ENCODE results near the gene TRIM14.
A peak's percentile ranks its signal among the peaks of the same experiment; 100 is the strongest.

TRIM14 gene, protein sequence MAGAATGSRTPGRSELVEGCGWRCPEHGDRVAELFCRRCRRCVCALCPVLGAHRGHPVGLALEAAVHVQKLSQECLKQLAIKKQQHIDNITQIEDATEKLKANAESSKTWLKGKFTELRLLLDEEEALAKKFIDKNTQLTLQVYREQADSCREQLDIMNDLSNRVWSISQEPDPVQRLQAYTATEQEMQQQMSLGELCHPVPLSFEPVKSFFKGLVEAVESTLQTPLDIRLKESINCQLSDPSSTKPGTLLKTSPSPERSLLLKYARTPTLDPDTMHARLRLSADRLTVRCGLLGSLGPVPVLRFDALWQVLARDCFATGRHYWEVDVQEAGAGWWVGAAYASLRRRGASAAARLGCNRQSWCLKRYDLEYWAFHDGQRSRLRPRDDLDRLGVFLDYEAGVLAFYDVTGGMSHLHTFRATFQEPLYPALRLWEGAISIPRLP

DNA sequence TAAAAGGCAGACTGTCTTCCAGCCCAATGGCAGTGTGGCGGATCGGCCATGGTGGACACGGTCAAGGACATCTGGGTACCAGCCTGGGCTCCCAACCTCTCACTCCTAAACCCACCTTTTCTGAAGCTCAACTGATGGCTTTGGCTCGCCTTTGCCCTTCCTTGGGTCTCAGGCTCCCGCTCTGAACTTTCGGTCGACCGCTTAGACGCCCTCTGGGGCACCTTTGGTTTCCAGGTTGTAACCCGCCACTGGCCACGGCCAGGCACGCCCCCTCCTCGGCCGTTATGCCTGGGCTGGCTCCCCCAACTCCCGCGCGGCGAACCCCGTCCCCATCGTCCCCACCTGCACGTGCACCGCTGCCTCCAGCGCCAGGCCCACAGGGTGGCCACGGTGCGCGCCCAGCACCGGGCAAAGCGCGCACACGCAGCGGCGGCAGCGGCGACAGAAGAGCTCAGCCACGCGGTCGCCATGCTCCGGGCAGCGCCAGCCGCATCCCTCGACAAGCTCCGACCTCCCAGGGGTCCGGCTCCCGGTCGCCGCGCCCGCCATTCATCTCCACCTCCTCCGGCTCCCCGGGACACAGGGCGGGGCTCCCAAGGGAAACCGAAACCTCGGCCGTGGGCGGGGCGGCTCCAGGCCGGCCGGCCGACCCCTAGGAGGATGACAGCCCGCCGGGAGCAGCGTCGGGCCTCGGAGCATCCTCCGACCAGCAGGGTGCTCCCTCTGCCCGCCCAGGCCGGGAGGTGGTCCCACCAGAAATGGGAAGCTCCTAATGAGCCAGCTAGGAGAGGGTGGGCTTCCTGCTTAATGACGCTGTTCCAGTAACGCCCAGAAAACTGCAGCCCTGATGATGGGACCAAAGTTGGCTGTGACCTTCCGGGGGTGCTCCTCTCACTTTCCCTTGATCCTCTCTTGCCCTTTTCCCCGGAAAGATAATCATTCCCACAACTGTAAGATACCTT lies at the start of gene TRIM14:
Gene TRIM14 (minus strand): TSS at position 583 of the 962 bp plus-strand sequence. CDS start 34 bp downstream, at position 549.
- H3K4me3 ChIP-seq (ENCODE audit: low read length): peak within 1 kb of the TSS; percentile 63; the same call in 1 of the 2 replicates
- no peak for TF ChIP-seq ZNF274 (IDR thresholded peaks at IDR 0.05; ENCODE audit: low read depth, low read length)

DNA sequence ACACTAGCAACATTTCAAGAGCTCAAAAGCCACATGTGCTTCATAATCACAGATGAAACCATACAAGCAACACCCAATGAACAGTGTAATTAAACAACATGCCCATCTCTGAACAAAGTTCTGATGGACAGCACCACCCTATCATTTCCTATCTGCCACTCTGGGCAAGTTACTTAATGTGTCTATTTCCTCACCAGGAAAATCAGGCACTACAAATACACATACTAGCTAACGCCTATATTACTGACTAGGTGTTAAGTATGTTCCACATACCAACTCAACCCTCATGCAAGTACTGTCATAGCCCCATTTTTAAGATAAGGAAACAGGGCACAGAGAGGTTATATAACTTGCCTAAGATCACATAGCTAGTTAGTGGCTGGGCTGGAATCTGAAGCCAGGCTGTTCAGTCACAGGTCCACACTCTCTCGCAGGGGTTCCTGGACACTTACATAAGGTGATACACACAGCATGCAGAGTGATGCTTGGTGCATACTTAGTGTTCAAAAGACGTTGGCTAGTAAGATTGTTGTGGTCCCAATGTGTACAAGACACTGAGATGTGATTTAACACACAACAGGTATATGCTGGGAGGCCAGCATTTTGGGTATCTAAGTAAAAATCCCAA lies 49.2 kb upstream of the TRIM14 start:
- no peak for TF ChIP-seq ZNF274 (IDR thresholded peaks at IDR 0.05; ENCODE audit: low read depth, low read length)
- H3K4me3 ChIP-seq (ENCODE audit: low read length): no peak overlapping the region

DNA sequence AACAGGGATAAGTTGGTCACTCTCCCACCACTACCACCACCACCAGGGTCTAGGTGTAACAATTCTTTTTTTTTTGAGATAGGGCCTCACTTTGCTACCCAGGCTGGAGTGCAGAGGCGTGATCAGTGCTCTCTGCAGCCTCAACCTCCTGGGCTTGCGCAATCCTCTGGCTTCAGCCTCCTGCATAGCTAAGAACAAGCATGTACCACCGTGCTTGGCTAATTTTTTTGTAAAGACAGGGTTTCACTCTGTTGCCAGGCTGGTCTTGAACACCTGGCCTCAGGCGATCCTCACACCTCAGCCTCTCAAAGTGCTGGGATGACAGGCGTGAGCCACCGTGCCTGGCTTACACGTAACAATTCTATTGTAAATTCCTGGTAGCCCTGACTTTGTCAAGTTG lies 45.9 kb upstream of the TRIM14 start:
- TF ChIP-seq ZNF274 (IDR thresholded peaks at IDR 0.05; ENCODE audit: low read depth, low read length): no peak
- no peak overlapping the region for H3K4me3 ChIP-seq (ENCODE audit: low read length)

DNA sequence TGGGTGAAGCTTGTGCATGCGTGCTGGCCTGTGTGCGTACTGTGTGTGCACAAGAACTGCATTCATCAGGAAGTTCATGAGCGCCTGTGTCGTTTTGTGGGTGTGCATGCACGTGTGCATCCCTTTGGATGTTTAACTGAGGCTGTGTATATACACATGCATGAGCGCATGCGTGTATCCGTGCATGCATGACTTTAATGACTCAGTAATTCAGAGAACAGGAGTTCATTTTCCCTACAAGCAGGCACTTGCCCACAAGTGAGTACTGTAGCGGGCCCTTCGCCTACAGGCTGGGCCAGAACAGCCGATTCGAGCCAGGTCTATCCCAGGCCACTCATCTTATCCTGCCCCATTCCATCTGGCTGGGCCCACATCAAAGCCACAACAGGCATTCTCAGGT lies 43.6 kb upstream of the TRIM14 start:
- TF ChIP-seq ZNF274 (IDR thresholded peaks at IDR 0.05; ENCODE audit: low read depth, low read length): no peak

GRCh38 chr9:98161851-98162250 lies 42.8 kb upstream of the TRIM14 start:
- no peak for TF ChIP-seq ZNF274 (IDR thresholded peaks at IDR 0.05; ENCODE audit: low read depth, low read length)
- no peak overlapping the region for H3K4me3 ChIP-seq (ENCODE audit: low read length)

More for the DNA sequence above, 43.6 kb upstream of the TRIM14 start:
- H3K4me3 ChIP-seq (ENCODE audit: low read length): no peak overlapping the region

- TF ChIP-seq ZNF274 (IDR thresholded peaks at IDR 0.05; ENCODE audit: low read depth, low read length): no peak
Measured at GRCh38 chr9:98159790-98160189, 40.8 kb upstream of the TRIM14 start.

DNA sequence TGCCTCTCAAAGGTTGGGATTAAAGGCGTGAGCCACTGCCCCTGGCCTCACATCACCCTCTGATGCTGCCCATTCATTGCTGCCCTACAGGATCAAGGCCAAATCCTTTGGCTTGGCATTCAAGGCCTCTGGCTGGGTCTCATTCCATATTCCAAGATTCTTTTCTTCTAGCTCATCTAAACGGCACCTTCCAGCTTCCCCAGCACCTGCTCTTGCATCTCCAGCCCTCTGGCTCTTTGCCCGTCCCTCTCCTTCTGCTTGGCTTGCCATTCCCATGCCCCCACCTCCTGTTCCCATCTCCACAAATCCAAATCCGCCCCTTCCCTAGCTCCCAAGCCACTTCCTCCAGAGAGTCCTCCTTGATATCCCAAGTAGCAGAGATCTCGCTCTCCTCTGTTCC lies 40.3 kb upstream of the TRIM14 start:
- TF ChIP-seq ZNF274 (IDR thresholded peaks at IDR 0.05; ENCODE audit: low read depth, low read length): no peak
- H3K4me3 ChIP-seq (ENCODE audit: low read length): no peak overlapping the region

More at GRCh38 chr9:98159790-98160189, 40.8 kb upstream of the TRIM14 start:
- H3K4me3 ChIP-seq (ENCODE audit: low read length): no peak overlapping the region

DNA sequence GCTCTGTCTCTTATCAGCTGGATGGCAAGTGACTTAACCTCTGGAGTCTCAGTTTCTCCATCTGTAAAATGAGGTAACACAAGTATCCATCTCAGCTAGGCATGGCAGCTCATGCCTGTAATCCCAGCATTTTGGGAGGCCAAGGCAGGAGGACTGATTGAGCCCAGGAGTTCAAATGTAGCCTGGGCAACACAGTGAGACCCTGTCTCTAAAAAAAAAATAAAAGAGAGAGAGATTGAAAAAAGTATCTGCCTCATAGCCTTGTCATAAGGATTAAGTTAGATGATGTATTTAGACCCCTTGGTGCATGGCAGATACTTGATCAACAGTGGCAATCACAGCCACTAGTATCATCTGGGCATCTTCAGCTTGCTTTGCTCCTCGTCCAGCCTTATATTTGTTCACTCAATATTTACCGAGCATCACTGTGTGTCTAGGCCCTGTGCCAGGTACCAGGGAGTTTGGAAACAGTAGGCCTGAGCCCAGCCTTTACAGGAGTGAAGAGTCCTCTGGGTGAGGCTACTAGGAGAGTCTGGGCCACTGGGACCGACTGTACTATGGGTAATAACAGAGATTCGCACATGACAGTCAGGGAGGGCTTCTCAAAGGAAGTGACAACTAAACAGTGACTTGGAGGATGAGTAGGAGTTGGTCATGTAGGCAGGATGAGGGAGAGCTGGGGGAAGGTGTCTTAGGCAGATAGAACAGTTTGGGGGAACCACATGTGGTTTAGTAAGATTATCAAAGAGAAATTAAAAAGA lies 39.2 kb upstream of the TRIM14 start:
- TF ChIP-seq ZNF274 (IDR thresholded peaks at IDR 0.05; ENCODE audit: low read depth, low read length): no peak
- no peak overlapping the region for H3K4me3 ChIP-seq (ENCODE audit: low read length)

DNA sequence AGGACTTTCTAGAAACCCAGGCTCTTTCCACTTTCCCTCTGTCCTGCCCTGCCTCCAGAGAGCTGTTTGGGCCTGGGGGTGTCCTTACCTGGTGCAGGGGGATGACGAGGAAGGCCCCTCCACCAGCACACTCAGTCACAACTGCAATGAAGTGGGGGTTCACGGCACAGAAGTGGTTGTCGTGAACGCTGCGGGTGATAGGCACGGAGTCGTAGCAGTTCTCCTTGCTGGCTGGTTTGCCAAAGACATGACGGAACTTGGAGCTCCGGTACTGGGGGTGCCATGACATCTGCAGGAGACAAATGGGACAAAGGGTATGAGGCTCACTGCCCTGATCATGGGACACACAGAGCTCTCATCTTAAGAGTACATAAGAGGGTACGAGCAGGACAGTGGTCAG lies 38.4 kb upstream of the TRIM14 start:
- TF ChIP-seq ZNF274 (IDR thresholded peaks at IDR 0.05; ENCODE audit: low read depth, low read length): no peak
- no peak overlapping the region for H3K4me3 ChIP-seq (ENCODE audit: low read length)

DNA sequence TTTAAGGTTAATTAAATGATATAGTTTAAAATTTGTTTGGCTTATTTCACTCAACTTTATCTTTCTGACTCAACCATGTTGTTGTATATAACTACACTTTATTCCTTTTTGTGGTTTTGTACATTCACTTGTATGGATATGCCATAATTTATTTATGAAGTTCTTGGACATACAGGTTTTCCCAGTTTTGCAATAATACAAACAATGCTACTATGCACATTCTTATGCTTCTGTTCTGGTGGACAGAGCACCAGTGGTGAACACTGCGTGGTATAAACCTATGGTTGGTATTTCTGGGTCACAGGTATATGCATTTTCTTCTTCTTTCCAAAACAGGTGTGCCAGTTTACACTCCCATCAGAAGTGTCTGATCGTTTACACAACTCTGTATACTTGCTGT lies 35.7 kb upstream of the TRIM14 start:
- no peak overlapping the region for H3K4me3 ChIP-seq (ENCODE audit: low read length)
- TF ChIP-seq ZNF274 (IDR thresholded peaks at IDR 0.05; ENCODE audit: low read depth, low read length): no peak

DNA sequence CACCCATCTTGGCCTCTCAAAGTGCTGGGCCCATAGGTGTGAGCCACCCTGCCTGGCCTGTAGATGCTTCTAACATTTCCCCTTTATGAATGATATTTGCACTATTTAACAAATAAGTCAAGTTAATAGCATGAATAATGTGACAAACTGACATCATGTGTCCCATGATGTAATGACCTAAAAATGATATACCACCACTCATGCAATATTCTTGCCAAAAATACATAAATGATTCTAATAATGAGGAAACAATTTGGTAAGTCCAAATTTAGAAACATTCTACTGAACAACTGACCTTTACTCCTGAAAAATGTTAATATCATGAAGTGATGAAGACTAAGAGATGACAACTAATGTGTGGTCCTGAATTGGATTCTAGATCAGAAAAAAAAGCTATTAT lies 33.5 kb upstream of the TRIM14 start:
- TF ChIP-seq ZNF274 (IDR thresholded peaks at IDR 0.05; ENCODE audit: low read depth, low read length): no peak
- H3K4me3 ChIP-seq (ENCODE audit: low read length): no peak overlapping the region

DNA sequence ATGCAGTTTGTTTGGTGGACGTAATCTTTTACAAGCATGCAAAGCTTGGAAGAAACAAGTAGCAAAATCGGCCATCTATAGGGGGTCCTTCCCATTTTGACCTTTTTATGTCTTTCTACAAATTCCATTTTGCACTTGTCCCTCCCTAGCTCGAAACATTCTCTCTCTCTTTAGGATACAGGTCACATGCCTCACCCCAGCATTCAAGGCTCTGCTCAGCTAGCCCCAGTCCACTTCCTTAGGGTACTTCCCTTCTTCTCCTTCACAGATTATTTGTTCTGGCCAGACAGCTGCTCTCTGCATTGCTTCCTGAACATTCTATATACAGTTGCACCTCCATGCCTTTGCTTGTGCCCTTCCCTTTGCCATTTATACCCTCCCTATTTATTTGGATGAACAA lies 31.7 kb upstream of the TRIM14 start:
- TF ChIP-seq ZNF274 (IDR thresholded peaks at IDR 0.05; ENCODE audit: low read depth, low read length): no peak
- no peak overlapping the region for H3K4me3 ChIP-seq (ENCODE audit: low read length)

- H3K4me3 ChIP-seq (ENCODE audit: low read length): no peak overlapping the region
- TF ChIP-seq ZNF274 (IDR thresholded peaks at IDR 0.05; ENCODE audit: low read depth, low read length): no peak
Measured at GRCh38 chr9:98150164-98150563, 31.1 kb upstream of the TRIM14 start.
